ENCODE measurements around the gene C14orf93. TPM values are rescaled to one million over a fixed set of nuclear protein-coding genes. Genes with fewer than 3 reads are reported as not detected.

C14orf93 gene
- total RNA-seq, 4 donors from 2014 or later = 3.4 to 12.7 (median 8.8) TPM

GRCh38 chr14:23053426-23053825, 43.5 kb upstream of the C14orf93 start:
- intact Hi-C loops (cut with DNase I) = no loop called here
- Histone ChIP-seq H3K4me3 (no peak overlapping the region), H3K27me3 (no peaks in the 10 kb centered on the region), H3K27ac (no peak overlapping the region), H3K36me3 (peaks cover 0 to 3% (median 0%) of the 10 kb centered on the region in 3 donors), H3K4me1 (peaks cover 12 to 28% (median 14%) of the 10 kb centered on the region in 3 donors), H3K9me3 (no peaks in the 10 kb centered on the region)
- 80 to 93% methylated on average over 1 to 6 of the region's 10 CpGs for WGBS, 2 donors
- no peak for TF ChIP-seq CTCF (IDR thresholded peaks at IDR 0.05)
- TF ChIP-seq POLR2A (IDR thresholded peaks at IDR 0.05) = no peak
- DNase-seq = no peak

- H3K27me3 ChIP-seq = peaks cover 0 to 2% (median 0%) of the 10 kb centered on the region in 4 donors
- H3K9me3 ChIP-seq = no peaks in the 10 kb centered on the region
- H3K36me3 ChIP-seq = no peaks in the 10 kb centered on the region
- no peak for DNase-seq
- TF ChIP-seq CTCF (IDR thresholded peaks at IDR 0.05) (no peak), POLR2A (IDR thresholded peaks at IDR 0.05) (no peak)
- intact Hi-C loops (cut with DNase I) = no loop called here
- H3K27ac ChIP-seq = no peak overlapping the region
- 72 to 92% methylated on average over 2 to 3 of the region's 3 CpGs for WGBS, 2 donors
- peaks cover 11 to 21% (median 12%) of the 10 kb centered on the region in 3 donors for H3K4me1 ChIP-seq
- no peak overlapping the region for H3K4me3 ChIP-seq
These were observed 42.7 kb upstream of the C14orf93 start for GRCh38 chr14:23052671-23053070.

GRCh38 chr14:23052182-23052623, 42.3 kb upstream of the C14orf93 start:
- DNase-seq = no peak
- Histone ChIP-seq H3K9me3 (no peaks in the 10 kb centered on the region), H3K27ac (no peak overlapping the region), H3K4me1 (peaks cover 11 to 19% (median 11%) of the 10 kb centered on the region in 3 donors), H3K27me3 (peaks cover 0 to 3% (median 0%) of the 10 kb centered on the region in 4 donors), H3K4me3 (no peak overlapping the region), H3K36me3 (no peaks in the 10 kb centered on the region)
- TF ChIP-seq POLR2A (IDR thresholded peaks at IDR 0.05) = no peak
- peak in 2 of 6 experiments; percentile 9 to 42 for TF ChIP-seq CTCF (IDR thresholded peaks at IDR 0.05)
- intact Hi-C loops (cut with DNase I) = no loop called here
- 52% methylated on average over 5 of the region's 14 CpGs; no CpG with 5 or more reads in 1 of the 2 donors for WGBS, 2 donors

- peaks cover 3 to 11% (median 4%) of the 10 kb centered on the region in 3 donors for H3K4me1 ChIP-seq
- intact Hi-C loops (cut with DNase I) = no loop called here
- WGBS, 2 donors = 65 to 69% methylated on average over 2 to 4 of the region's 5 CpGs
- H3K4me3 ChIP-seq = no peak overlapping the region
- peaks cover 0 to 3% (median 0%) of the 10 kb centered on the region in 4 donors for H3K27me3 ChIP-seq
- H3K9me3 ChIP-seq = no peaks in the 10 kb centered on the region
- TF ChIP-seq CTCF (IDR thresholded peaks at IDR 0.05) (no peak), POLR2A (IDR thresholded peaks at IDR 0.05) (no peak)
- no peak for DNase-seq
- H3K27ac ChIP-seq = no peak overlapping the region
- H3K36me3 ChIP-seq = no peaks in the 10 kb centered on the region
These were observed 41.5 kb upstream of the C14orf93 start for GRCh38 chr14:23051141-23052057.

GRCh38 chr14:23049011-23049410, 39.1 kb upstream of the C14orf93 start:
- DNase-seq = no peak
- H3K27me3 ChIP-seq = peaks cover 0 to 3% (median 0%) of the 10 kb centered on the region in 4 donors
- intact Hi-C loops (cut with DNase I) = no loop called here
- no peak overlapping the region for H3K4me3 ChIP-seq
- H3K36me3 ChIP-seq = no peaks in the 10 kb centered on the region
- 100% methylated on average over 1 of the region's 9 CpGs; no CpG with 5 or more reads in 1 of the 2 donors for WGBS, 2 donors
- TF ChIP-seq POLR2A (IDR thresholded peaks at IDR 0.05) = no peak
- TF ChIP-seq CTCF (IDR thresholded peaks at IDR 0.05) = no peak
- H3K27ac ChIP-seq = no peak overlapping the region
- peaks cover 0 to 9% (median 0%) of the 10 kb centered on the region in 3 donors for H3K4me1 ChIP-seq
- no peaks in the 10 kb centered on the region for H3K9me3 ChIP-seq

All from esophagus squamous epithelium (tissue), 5 donors.